ENCODE results near the gene UBB.

DNA sequence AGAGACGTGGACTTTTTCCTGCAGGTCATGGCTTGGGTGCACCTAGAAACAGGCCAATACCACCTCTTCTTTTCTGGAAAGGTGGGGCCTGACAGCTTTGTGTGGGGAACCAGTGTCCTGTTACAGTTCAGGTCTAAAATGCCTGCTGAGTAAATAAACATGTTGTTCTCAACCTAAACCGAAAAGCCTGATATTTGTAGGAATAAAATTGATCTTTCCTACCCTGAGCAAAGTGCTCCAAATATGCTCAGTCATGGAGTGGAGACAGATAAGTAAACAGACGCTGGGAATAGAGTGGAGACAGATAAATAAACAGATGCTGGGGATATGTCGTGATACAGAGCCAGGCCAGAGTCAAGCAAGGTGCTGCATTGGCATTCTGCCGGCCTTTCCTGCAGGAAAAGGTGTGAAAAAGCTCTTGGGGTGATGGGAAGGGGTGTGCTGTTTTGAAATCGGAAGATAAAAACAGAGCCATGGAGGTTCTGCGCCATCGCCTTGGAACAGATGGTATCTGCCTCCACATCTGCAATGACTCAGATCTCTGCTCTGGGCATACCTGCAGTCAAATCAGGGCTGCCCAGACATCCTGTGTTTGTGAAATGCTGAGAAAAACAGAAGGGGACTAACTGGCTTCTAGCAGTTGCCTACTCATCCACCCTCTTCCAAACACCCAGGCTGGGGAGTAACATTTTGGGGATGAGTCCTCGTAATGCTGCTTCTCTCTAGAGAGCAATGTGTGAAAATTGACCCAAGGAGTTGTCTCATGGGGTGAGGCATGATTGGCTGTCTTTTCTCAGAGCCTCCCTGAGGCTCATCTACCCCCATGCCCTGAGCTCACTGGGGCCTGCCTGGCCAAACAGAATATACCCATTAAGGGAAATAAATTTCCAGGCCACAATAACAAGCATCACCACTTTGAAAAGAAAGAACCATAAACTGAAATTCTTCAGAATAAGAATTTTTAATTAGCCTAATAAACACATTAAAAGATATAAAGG lies 17.7 kb downstream of the UBB start:
- TF ChIP-seq, protein P1, sequence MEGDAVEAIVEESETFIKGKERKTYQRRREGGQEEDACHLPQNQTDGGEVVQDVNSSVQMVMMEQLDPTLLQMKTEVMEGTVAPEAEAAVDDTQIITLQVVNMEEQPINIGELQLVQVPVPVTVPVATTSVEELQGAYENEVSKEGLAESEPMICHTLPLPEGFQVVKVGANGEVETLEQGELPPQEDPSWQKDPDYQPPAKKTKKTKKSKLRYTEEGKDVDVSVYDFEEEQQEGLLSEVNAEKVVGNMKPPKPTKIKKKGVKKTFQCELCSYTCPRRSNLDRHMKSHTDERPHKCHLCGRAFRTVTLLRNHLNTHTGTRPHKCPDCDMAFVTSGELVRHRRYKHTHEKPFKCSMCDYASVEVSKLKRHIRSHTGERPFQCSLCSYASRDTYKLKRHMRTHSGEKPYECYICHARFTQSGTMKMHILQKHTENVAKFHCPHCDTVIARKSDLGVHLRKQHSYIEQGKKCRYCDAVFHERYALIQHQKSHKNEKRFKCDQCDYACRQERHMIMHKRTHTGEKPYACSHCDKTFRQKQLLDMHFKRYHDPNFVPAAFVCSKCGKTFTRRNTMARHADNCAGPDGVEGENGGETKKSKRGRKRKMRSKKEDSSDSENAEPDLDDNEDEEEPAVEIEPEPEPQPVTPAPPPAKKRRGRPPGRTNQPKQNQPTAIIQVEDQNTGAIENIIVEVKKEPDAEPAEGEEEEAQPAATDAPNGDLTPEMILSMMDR (conservative IDR thresholded peaks at IDR 0.05; ENCODE audit: low read length), result no peak
- no peak for TF ChIP-seq EZH2phosphoT487 (IDR thresholded peaks at IDR 0.05; ENCODE audit: borderline replicate concordance, low read depth, low read length)
